K562 (cell line): ENCODE results near the gene GPR107. TPM values are rescaled to one million over a fixed set of nuclear protein-coding genes. Genes with fewer than 3 reads are reported as not detected.

ENCODE experiments used
- ATAC-seq: fragments of 200-7000 bp; cut with Tn5 transposase; 3 replicates; pipeline ENCODE4 v1.9.1; 2020; ENCODE audit warnings: moderate library complexity
- BruUV-seq: library from RNA; stranded (reverse); fragments of 400-500 nt; replicated peaks from 2 replicates; lab custom pipeline; 2021; lab: Mats Ljungman, UMichigan
- CTCF ChIA-PET: fragments of 300-600 bp; formaldehyde crosslinking; extraction: SDS; loops from one replicate; lab custom pipeline; 2021; ENCODE audit warnings: low intra/inter-chr PET ratio; lab: Yijun Ruan, JAX
- POLR2A ChIA-PET: fragments of 300-600, 350-650 bp; sonication (Branson Sonifier 250); formaldehyde crosslinking; extraction: SDS; loops from one replicate; lab custom pipeline; 2021; ENCODE audit warnings: antibody characterized with exemption, inconsistent platforms; lab: Yijun Ruan, JAX
- DNase-seq, 4 experiments: peaks; one replicate each; pipeline versions ENCODE4 v3.0.0 to v3.0.0-alpha.2; 2011 to 2018; ENCODE audit warnings: low spot score in 3 of 4, mixed read lengths in 3 of 4; ENCODE audit errors: extremely low read depth in 1 of 4
- FAIRE-seq: peaks from 2 replicates; lab custom pipeline; 2011; peaks lifted over from hg19 to GRCh38; lab: Jason Lieb, UNC
- H2AFZ ChIP-seq: 2 replicates; pipeline ENCODE4 v1.6.0; 2011; ENCODE audit warnings: low read depth, low read length, control low read depth, inconsistent platforms
- H3K27ac ChIP-seq: fragments of 200-600 bp; 3 replicates; pipeline ENCODE4 v1.8.0; 2011; ENCODE audit warnings: low read depth, mild to moderate bottlenecking, control low read depth, inconsistent platforms, low read length, moderate library complexity, mixed read lengths; ENCODE audit errors: extremely low read depth
- H3K27me3 ChIP-seq, 2 experiments: fragments of 300-600 bp in 1 of 2; 2 replicates in 1 of 2; 3 replicates in 1 of 2; pipeline versions ENCODE4 v1.6.0 to v1.8.0; 2011; ENCODE audit warnings: inconsistent platforms in 2 of 2, low read length in 2 of 2, mild to moderate bottlenecking in 1 of 2, mixed read lengths in 1 of 2, moderate library complexity in 1 of 2; ENCODE audit not compliant: control insufficient read depth in 2 of 2, insufficient read depth in 2 of 2
- H3K36me3 ChIP-seq: fragments of 300-600 bp; 3 replicates; pipeline ENCODE4 v1.8.0; 2011; ENCODE audit warnings: mild to moderate bottlenecking, low read length, inconsistent platforms; ENCODE audit not compliant: control insufficient read depth, insufficient read depth
- H3K4me1 ChIP-seq, 2 experiments: fragments of 200-600 bp in 1 of 2; replicated peaks in 1 of 2; 2 replicates in 1 of 2; 3 replicates in 1 of 2; pipeline versions ENCODE4 v1.5.1 to v1.8.0; 2011; ENCODE audit warnings: inconsistent platforms in 2 of 2, low read length in 2 of 2, mild to moderate bottlenecking in 1 of 2, mixed read lengths in 1 of 2, moderate library complexity in 1 of 2; ENCODE audit not compliant: control insufficient read depth in 2 of 2, insufficient read depth in 2 of 2
- H3K4me2 ChIP-seq: 2 replicates; pipeline ENCODE4 v1.6.1; 2011; ENCODE audit warnings: low read length, control low read depth, inconsistent platforms, mixed read lengths; ENCODE audit not compliant: insufficient read depth
- H3K4me3 ChIP-seq: fragments of 200-600 bp; sonication (generic), shearing (Covaris generic); 2 replicates; pipeline ENCODE4 v1.5.1; 2016; ENCODE audit warnings: control low read depth, inconsistent platforms
- H3K79me2 ChIP-seq: fragments of 200-600 bp; 3 replicates; pipeline ENCODE4 v1.8.0; 2011; ENCODE audit warnings: low read length, inconsistent platforms; ENCODE audit not compliant: control insufficient read depth, insufficient read depth
- H3K9ac ChIP-seq, 2 experiments: 2 replicates each; pipeline versions ENCODE4 v1.6.0 to v1.6.1; 2011; ENCODE audit warnings: low read depth in 2 of 2, low read length in 2 of 2, control low read depth in 1 of 2, inconsistent platforms in 1 of 2, mild to moderate bottlenecking in 1 of 2, mixed read lengths in 1 of 2; ENCODE audit not compliant: insufficient read depth in 1 of 2
- H3K9me1 ChIP-seq: one replicate; pipeline ENCODE4 v1.6.0; 2011; ENCODE audit warnings: inconsistent platforms, mild to moderate bottlenecking, low read length, moderate library complexity; ENCODE audit not compliant: control insufficient read depth, insufficient read depth
- H3K9me3 ChIP-seq: replicated peaks from 2 replicates; pipeline ENCODE4 v1.5.1; 2011; ENCODE audit warnings: low read depth, low read length, inconsistent platforms; ENCODE audit not compliant: control insufficient read depth, insufficient read depth
- H4K20me1 ChIP-seq: replicated peaks from 2 replicates; pipeline ENCODE4 v1.6.1; 2011; ENCODE audit warnings: low read length, inconsistent platforms, mixed read lengths; ENCODE audit not compliant: control insufficient read depth, insufficient read depth
- ARID1B ChIP-seq: fragments of 450-650 bp; IDR thresholded peaks from 2 replicates; pipeline ENCODE4 v1.6.1; 2016; ENCODE audit warnings: antibody characterized with exemption, mild to moderate bottlenecking, inconsistent platforms
- BCL6 ChIP-seq: fragments of 250-450 bp; sonication (Bioruptor Pico); IDR thresholded peaks from 2 replicates; pipeline ENCODE4 v1.4.0; 2020
- HCFC1 ChIP-seq: IDR thresholded peaks from 2 replicates; pipeline ENCODE4 v1.6.1; 2012; ENCODE audit warnings: low read depth, low read length, improper control_type of control experiment
- JUNB ChIP-seq: fragments of 450-650 bp; formaldehyde crosslinking; conservative IDR thresholded peaks from 2 replicates; pipeline ENCODE4 v1.4.0; 2020; ENCODE audit warnings: mild to moderate bottlenecking
- RBM25 ChIP-seq: fragments of 200-400 bp; formaldehyde crosslinking; IDR thresholded peaks from 2 replicates; pipeline ENCODE4 v1.6.1; 2018; ENCODE audit warnings: low read length, low read depth, moderate library complexity; ENCODE audit not compliant: severe bottlenecking
- WGBS: fragments of 100-300 bp; shearing (Covaris generic); methylation state at CpG from one replicate; pipeline ENCODE4 v1.1.6; 2016; ENCODE audit warnings: low coverage, mixed read lengths; ENCODE audit not compliant: insufficient coverage; ENCODE audit errors: missing lambda C conversion rate; 5-methylcytosine and 5-hydroxymethylcytosine counted together
- in situ Hi-C: fragments of 300-500 bp; cut with MboI; formaldehyde crosslinking; loops from 4 replicates; pipeline ENCODE4 v1.15.0; 2018; ENCODE audit warnings: inconsistent platforms, mixed read lengths
- intact Hi-C: fragments of 100-400 bp; cut with micrococcal nuclease; formaldehyde crosslinking; loops from 2 replicates; pipeline ENCODE4 v1.14.2; 2022
- polyA plus RNA-seq, 8 experiments: library from polyadenylated mRNA; depleted of rRNA in 4 of 8; stranded (reverse) in 5 of 8; unstranded in 3 of 8; fragments of >200 nt; fragmentation: Nextera tagmentation in 2 of 8; fragmentation: Illumina TruSeq in 1 of 8; extraction: Ambion mirVana in 2 of 8; extraction: Trizol in 1 of 8; gene quantifications; 2 replicates each; pipeline versions ENCODE4 v1.2.1 to v1.2.3, GENCODE V29; 2011 to 2014; ENCODE audit warnings: inconsistent platforms in 1 of 8, missing spikeins in 1 of 8
- total RNA-seq, 7 experiments: library from RNA; depleted of rRNA in 6 of 7; stranded (reverse); fragments of >200 nt in 6 of 7; fragmentation: Illumina TruSeq in 2 of 7; extraction: Trizol in 2 of 7; gene quantifications; 2 replicates each; pipeline versions ENCODE4 v1.2.1 to v1.2.3, GENCODE V29; 2011 to 2021; ENCODE audit warnings: low replicate concordance in 1 of 7

The GPR107 gene
- total and polyA plus RNA-seq, 9 of the 15 experiments (the other 6 are each of a cell fraction or from before 2014, with no cell fraction given), result 3.2 to 34.6 (median 14.4) TPM

- BruUV-seq, result no TSS peak
- H3K4me2 ChIP-seq, result no peak overlapping the region
- TF ChIP-seq RBM25 (peak; percentile 61), JUNB (CRISPR knock-in tag) (no peak), ARID1B (no peak), BCL6 (CRISPR knock-in tag) (no peak)
- TF ChIP-seq, all 486 proteins: peak for 1
- no peak for DNase-seq
- no peak for FAIRE-seq
- peaks cover 13% of the 10 kb centered on the region for H4K20me1 ChIP-seq
- H3K4me3 ChIP-seq, result no peak overlapping the region
- H3K4me1 ChIP-seq, result peaks cover 0 to 17% of the 10 kb centered on the region in 2 experiments; a peak in 4 of 5 replicates
- no peak; the same call in 2 of the 3 replicates for ATAC-seq
- H3K36me3 ChIP-seq, result no peaks in the 10 kb centered on the region; the same call in 2 of the 3 replicates
- POLR2A ChIA-PET, result interaction anchor here (0.6 to 1.3 kb wide), 6 partner anchors 9 to 246 kb away, joined by 3 to 4 read pairs (median 3); no protein-coding TSS in a partner anchor
- peaks cover 59% of the 10 kb centered on the region for H3K79me2 ChIP-seq
- no peak overlapping the region for H3K9ac ChIP-seq
- in situ Hi-C loops (no loop called here), intact Hi-C loops (no loop called here)
- no peaks in the 10 kb centered on the region for H3K27me3 ChIP-seq
- CTCF ChIA-PET, result no interaction called here
- H3K9me3 ChIP-seq, result no peaks in the 10 kb centered on the region
- 46% methylated on average over 1 of the region's 1 CpG for WGBS
- no peaks in the 10 kb centered on the region for H3K9me1 ChIP-seq
- H2AFZ ChIP-seq, result no peak overlapping the region
- no peak overlapping the region for H3K27ac ChIP-seq
Observed at GRCh38 chr9:130069048-130069447, 15.3 kb downstream of the GPR107 start.

- Histone ChIP-seq H3K9ac (no peak overlapping the region), H3K79me2 (peaks cover 50% of the 10 kb centered on the region), H3K27me3 (no peaks in the 10 kb centered on the region), H3K9me3 (no peaks in the 10 kb centered on the region), H3K4me1 (peaks cover 0 to 17% of the 10 kb centered on the region in 2 experiments; a peak in 3 of 5 replicates), H3K36me3 (peaks cover 22% of the 10 kb centered on the region; the same call in 2 of the 3 replicates), H3K9me1 (no peaks in the 10 kb centered on the region), H3K4me3 (no peak overlapping the region), H4K20me1 (peaks cover 13% of the 10 kb centered on the region), H2AFZ (no peak overlapping the region), H3K27ac (peak overlapping the region; percentile 28; the same call in 1 of the 3 replicates), H3K4me2 (no peak overlapping the region)
- ATAC-seq (no peak), FAIRE-seq (no peak), DNase-seq (no peak)
- ChIA-PET CTCF (no interaction called here), POLR2A (interaction anchor here (0.7 kb wide), 1 partner anchor 76 kb away, joined by 3 read pairs; no protein-coding TSS in a partner anchor)
- WGBS, result 74% methylated on average over 9 of the region's 9 CpGs
- intact Hi-C loops, result no loop called here
- in situ Hi-C loops, result no loop called here
- BruUV-seq, result no TSS peak
- TF ChIP-seq HCFC1, result no peak
Observed at GRCh38 chr9:130072515-130073235, 19.0 kb downstream of the GPR107 start.
